Ishikawa (cell line): ENCODE results near the gene ZNF853.

ENCODE experiments used
- CEBPB ChIP-seq: IDR thresholded peaks from 2 replicates; pipeline ENCODE4 v1.6.1; 2012
- CREB1 ChIP-seq: IDR thresholded peaks from 2 replicates; pipeline ENCODE4 v1.6.1; 2012; ENCODE audit warnings: low read depth
- EGR1 ChIP-seq: IDR thresholded peaks from 2 replicates; pipeline ENCODE4 v1.6.1; 2012
- EP300 ChIP-seq: IDR thresholded peaks from 2 replicates; pipeline ENCODE4 v1.6.1; 2012; ENCODE audit warnings: borderline replicate concordance
- FOXM1 ChIP-seq: IDR thresholded peaks from 2 replicates; pipeline ENCODE4 v1.6.1; 2012; ENCODE audit warnings: low read depth, borderline replicate concordance
- NFIC ChIP-seq: IDR thresholded peaks from 2 replicates; pipeline ENCODE4 v1.6.1; 2012
- RAD21 ChIP-seq: IDR thresholded peaks from 2 replicates; pipeline ENCODE4 v1.6.1; 2012; ENCODE audit warnings: low read depth
- TAF1 ChIP-seq: IDR thresholded peaks from 2 replicates; pipeline ENCODE4 v1.6.1; 2012; ENCODE audit warnings: low read depth, mild to moderate bottlenecking
- TCF12 ChIP-seq: IDR thresholded peaks from 2 replicates; pipeline ENCODE4 v1.6.1; 2012; ENCODE audit warnings: low read depth
- TEAD4 ChIP-seq: IDR thresholded peaks from 2 replicates; pipeline ENCODE4 v1.6.1; 2012
- YY1 ChIP-seq: IDR thresholded peaks from 2 replicates; pipeline ENCODE4 v1.6.1; 2012; ENCODE audit warnings: low read depth
- ZBTB7A ChIP-seq: IDR thresholded peaks from 2 replicates; pipeline ENCODE4 v1.6.1; 2012; ENCODE audit warnings: low read depth
- TF ChIP-seq, protein P1 (sequence below): IDR thresholded peaks from 2 replicates; pipeline ENCODE4 v1.6.1; 2012
- TF ChIP-seq, protein P2 (sequence below): IDR thresholded peaks from 2 replicates; pipeline ENCODE4 v1.6.1; 2012; ENCODE audit warnings: low read depth, mild to moderate bottlenecking
- TF ChIP-seq, protein P3 (sequence below): IDR thresholded peaks from 2 replicates; pipeline ENCODE4 v1.6.1; 2012

ZNF853 gene

DNA sequence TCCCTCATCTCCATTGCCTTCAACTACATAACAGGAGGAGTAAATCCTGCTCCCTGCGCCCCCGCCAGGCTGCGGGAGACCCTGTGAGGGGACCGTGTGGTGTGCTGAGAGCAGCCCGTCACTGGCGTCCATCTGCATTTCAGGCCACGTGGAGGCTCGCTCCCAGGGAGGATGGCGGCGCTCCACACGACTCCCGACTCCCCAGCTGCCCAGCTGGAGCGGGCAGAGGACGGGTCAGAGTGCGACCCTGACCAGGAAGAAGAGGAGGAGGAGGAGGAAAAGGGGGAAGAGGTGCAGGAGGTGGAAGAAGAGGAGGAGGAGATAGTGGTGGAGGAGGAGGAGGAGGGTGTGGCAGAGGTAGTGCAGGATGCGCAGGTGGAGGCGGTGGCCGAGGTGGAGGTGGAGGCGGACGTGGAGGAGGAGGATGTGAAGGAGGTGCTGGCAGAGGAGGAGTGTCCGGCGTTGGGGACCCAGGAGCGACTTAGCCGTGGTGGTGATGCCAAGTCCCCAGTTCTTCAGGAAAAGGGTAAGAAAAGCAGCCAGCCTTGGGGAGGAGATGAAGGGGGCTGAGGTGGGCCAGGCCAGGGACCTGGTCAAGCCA is 26.9 kb downstream of the ZNF853 start:
- TF ChIP-seq, protein P1, sequence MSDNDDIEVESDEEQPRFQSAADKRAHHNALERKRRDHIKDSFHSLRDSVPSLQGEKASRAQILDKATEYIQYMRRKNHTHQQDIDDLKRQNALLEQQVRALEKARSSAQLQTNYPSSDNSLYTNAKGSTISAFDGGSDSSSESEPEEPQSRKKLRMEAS, result no peak
- TF ChIP-seq CREB1 (no peak), RAD21 (no peak), ZBTB7A (no peak), EP300 (no peak), YY1 (no peak), CEBPB (no peak), TEAD4 (no peak), FOXM1 (no peak), NFIC (no peak), EGR1 (no peak), TCF12 (no peak), TAF1 (no peak)
- TF ChIP-seq, protein P2, sequence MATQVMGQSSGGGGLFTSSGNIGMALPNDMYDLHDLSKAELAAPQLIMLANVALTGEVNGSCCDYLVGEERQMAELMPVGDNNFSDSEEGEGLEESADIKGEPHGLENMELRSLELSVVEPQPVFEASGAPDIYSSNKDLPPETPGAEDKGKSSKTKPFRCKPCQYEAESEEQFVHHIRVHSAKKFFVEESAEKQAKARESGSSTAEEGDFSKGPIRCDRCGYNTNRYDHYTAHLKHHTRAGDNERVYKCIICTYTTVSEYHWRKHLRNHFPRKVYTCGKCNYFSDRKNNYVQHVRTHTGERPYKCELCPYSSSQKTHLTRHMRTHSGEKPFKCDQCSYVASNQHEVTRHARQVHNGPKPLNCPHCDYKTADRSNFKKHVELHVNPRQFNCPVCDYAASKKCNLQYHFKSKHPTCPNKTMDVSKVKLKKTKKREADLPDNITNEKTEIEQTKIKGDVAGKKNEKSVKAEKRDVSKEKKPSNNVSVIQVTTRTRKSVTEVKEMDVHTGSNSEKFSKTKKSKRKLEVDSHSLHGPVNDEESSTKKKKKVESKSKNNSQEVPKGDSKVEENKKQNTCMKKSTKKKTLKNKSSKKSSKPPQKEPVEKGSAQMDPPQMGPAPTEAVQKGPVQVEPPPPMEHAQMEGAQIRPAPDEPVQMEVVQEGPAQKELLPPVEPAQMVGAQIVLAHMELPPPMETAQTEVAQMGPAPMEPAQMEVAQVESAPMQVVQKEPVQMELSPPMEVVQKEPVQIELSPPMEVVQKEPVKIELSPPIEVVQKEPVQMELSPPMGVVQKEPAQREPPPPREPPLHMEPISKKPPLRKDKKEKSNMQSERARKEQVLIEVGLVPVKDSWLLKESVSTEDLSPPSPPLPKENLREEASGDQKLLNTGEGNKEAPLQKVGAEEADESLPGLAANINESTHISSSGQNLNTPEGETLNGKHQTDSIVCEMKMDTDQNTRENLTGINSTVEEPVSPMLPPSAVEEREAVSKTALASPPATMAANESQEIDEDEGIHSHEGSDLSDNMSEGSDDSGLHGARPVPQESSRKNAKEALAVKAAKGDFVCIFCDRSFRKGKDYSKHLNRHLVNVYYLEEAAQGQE, result no peak
- TF ChIP-seq, protein P3, sequence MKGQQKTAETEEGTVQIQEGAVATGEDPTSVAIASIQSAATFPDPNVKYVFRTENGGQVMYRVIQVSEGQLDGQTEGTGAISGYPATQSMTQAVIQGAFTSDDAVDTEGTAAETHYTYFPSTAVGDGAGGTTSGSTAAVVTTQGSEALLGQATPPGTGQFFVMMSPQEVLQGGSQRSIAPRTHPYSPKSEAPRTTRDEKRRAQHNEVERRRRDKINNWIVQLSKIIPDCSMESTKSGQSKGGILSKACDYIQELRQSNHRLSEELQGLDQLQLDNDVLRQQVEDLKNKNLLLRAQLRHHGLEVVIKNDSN, result no peak

DNA sequence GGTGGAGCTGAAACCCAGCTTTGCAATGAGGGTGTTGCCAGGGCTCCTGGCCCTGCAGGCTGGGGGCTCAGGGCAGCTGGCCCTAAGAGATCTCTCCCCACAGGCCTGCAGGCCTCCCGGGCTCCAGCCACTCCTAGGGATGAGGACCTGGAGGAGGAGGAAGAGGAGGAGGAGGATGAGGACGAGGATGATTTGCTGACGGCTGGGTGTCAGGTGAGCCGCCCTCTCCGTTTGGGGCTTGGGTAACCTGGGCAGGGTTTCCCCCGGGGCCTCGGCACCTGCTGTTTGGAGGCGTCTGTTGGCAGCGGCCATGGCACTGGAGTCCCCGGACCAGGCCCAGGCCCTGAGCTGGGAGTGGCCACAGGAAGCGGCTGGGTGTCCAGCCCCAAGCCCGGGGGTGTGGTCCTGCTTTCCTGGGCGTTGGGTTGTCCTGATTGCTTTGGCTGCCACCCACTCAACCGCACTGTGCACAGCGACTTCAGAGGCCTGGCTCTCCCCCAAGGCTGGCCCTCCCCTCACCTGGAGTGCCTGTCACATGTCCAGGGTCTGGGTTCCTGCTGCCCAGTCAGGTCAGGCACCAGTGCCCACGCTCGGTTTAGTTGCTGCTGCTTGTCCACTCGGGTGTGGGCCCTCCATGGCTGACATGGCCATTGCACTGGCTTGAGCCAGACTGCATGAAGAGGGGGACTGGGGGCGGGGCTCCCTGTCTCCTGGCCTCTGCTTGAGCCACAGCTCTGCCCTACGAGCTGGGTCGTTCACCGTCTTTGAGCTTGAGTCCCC is 27.6 kb downstream of the ZNF853 start:
- TF ChIP-seq, protein P2, result no peak
- TF ChIP-seq RAD21, result no peak
- TF ChIP-seq NFIC, result no peak
- no peak for TF ChIP-seq TAF1
- TF ChIP-seq YY1, result no peak
- TF ChIP-seq EGR1, result no peak
- TF ChIP-seq TEAD4, result no peak
- TF ChIP-seq, protein P1, result no peak
- no peak for TF ChIP-seq CEBPB
- no peak for TF ChIP-seq TCF12
- no peak for TF ChIP-seq EP300
- TF ChIP-seq, protein P3, result no peak
- no peak for TF ChIP-seq ZBTB7A
- TF ChIP-seq CREB1, result no peak
- TF ChIP-seq FOXM1, result no peak

DNA sequence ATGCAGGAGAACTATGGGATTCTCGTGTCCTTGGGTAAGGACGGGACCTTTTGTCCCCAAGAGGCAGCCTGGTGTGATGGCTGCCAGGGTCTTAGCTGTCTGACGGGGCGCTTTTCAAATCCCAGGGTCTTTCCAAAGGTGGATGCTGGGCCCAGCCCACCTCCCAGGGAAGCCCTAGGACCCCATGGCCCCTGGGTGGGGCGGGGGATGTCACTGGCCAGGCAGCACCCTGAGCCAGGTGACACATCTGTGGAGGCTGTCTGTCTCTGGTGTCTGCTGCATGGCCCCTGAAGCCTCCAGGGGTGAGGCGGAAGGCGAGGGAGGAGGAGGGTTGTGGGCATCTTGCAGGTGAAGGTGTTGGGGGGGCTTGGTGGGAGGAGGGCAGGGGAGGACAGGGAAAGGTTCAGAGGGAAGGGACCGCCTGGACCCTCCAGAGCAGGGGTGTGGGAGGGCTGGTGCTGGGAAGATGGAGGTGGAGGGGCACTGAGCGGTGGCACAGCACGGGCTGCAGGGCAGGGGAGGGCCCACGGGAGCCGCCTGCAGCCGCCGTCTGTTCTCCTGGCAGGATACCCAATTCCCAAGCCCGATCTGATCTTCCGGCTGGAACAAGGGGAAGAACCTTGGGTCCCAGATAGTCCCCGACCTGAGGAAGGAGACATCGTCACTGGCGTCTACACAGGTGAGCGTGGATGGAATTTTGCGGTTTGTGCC is 28.7 kb downstream of the ZNF853 start:
- TF ChIP-seq YY1, result no peak
- TF ChIP-seq ZBTB7A, result no peak
- TF ChIP-seq EP300, result no peak
- TF ChIP-seq, protein P1, result no peak
- TF ChIP-seq TCF12, result no peak
- TF ChIP-seq NFIC, result no peak
- no peak for TF ChIP-seq CREB1
- no peak for TF ChIP-seq RAD21
- no peak for TF ChIP-seq TAF1

DNA sequence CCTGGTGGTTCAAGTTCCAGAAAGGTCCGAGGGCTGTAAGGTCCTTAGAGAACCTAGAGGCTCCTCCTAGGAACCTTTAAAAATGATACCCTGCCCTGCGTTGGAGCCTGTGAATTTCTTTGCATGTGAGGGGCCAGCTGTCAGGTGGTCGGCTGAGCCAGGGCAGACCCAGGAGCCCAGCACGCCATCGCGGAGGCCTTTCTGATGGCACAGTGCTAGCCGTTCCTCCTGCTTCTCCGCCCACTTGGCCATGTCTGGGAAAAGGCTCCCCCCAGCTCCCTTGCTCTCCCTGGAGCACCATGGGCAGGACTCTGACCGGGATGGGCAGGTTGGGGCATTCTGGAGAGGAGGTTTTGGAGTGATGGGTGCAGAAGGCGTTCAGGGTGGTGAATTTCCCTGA is 29.3 kb downstream of the ZNF853 start:
- TF ChIP-seq YY1, result no peak
- no peak for TF ChIP-seq EP300
- TF ChIP-seq, protein P1, result no peak
- TF ChIP-seq, protein P2, result no peak
- no peak for TF ChIP-seq TAF1
- no peak for TF ChIP-seq RAD21
- TF ChIP-seq EGR1, result no peak
- TF ChIP-seq, protein P3, result no peak
- TF ChIP-seq TEAD4, result no peak
- no peak for TF ChIP-seq CEBPB
